ENCODE data around the gene NPAS3.

DNA sequence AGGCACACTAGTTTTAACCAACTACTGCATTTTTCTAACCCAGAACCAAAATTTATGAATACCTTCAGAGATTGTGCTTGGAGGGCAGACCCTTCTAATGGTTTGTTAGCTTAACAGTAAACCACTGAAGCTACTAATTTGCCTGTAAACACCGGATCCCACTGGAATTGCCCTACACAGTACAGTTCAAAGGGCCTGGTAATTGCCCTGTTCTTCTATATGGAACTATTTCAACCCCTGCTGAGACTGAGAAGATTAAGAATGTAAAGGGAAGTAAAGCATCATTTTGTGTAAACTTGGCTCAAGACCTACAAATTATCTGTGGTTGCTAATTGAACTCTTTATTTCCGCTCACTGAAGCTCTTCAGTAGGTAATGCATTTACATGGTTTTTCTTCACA, 468.1 kb downstream of the NPAS3 start:
- TF ChIP-seq GATA2 (IDR thresholded peaks at IDR 0.05; ENCODE audit: low read depth, low read length) (no peak), GATA3 (IDR thresholded peaks at IDR 0.05; ENCODE audit: low read depth, low read length) (no peak)
